H1 (cell line): ENCODE measurements around the gene GOLIM4. TPM values are rescaled to one million over a fixed set of nuclear protein-coding genes. Genes with fewer than 3 reads are reported as not detected.

Source experiments
- CTCF ChIA-PET: fragments of 300-600 bp; sonication (Branson Sonifier 250); formaldehyde crosslinking; loops from one replicate; lab custom pipeline; 2021; ENCODE audit not compliant: partially characterized antibody; lab: Charles Lee
- POLR2A ChIA-PET: fragments of 300-600 bp; sonication (Branson Sonifier 250); formaldehyde crosslinking; loops from one replicate; lab custom pipeline; 2021; ENCODE audit warnings: inconsistent platforms; ENCODE audit not compliant: partially characterized antibody; lab: Charles Lee
- DNase-seq, 2 experiments: peaks; one replicate each; pipeline versions ENCODE4 v3.0.0 to v3.0.0-alpha.2; 2010 to 2022; ENCODE audit warnings: low spot score in 2 of 2, low read depth in 1 of 2, mixed read lengths in 1 of 2
- FAIRE-seq: peaks from 2 replicates; lab custom pipeline; 2011; peaks lifted over from hg19 to GRCh38; lab: Jason Lieb, UNC
- H2AFZ ChIP-seq: 2 replicates; pipeline ENCODE4 v1.8.1; 2012; ENCODE audit warnings: low read length, inconsistent platforms
- H2AK5ac ChIP-seq: 2 replicates; pipeline ENCODE4 v1.6.1; 2013; ENCODE audit warnings: low read depth, low read length
- H2BK120ac ChIP-seq: replicated peaks from 2 replicates; pipeline ENCODE3; 2013; ENCODE audit warnings: low read depth, low read length, inconsistent platforms
- H2BK12ac ChIP-seq: 2 replicates; pipeline ENCODE4 v1.6.1; 2013; ENCODE audit warnings: low read depth, low read length
- H2BK15ac ChIP-seq: 2 replicates; pipeline ENCODE4 v1.6.1; 2013; ENCODE audit warnings: low read length
- H2BK20ac ChIP-seq: 2 replicates; pipeline ENCODE4 v1.6.1; 2013; ENCODE audit warnings: low read length
- H2BK5ac ChIP-seq: 2 replicates; pipeline ENCODE4 v1.6.1; 2013; ENCODE audit warnings: low read depth, low read length
- H3K14ac ChIP-seq: 2 replicates; pipeline ENCODE4 v1.6.1; 2013; ENCODE audit warnings: inconsistent platforms; ENCODE audit not compliant: insufficient read length
- H3K18ac ChIP-seq: 2 replicates; pipeline ENCODE4 v1.6.1; 2013; ENCODE audit warnings: low read length; ENCODE audit errors: extremely low read depth
- H3K23ac ChIP-seq: 2 replicates; pipeline ENCODE4 v1.6.1; 2013; ENCODE audit warnings: inconsistent platforms; ENCODE audit not compliant: insufficient read length
- H3K23me2 ChIP-seq: 2 replicates; pipeline ENCODE4 v1.6.1; 2013; ENCODE audit warnings: low read depth, low read length
- H3K27ac ChIP-seq: 2 replicates; pipeline ENCODE4 v1.6.1; 2011; ENCODE audit warnings: low read depth, low read length, inconsistent platforms
- H3K27me3 ChIP-seq, 4 experiments: replicated peaks in 1 of 4; 1 replicate in 1 of 4; 2 replicates in 3 of 4; pipeline versions ENCODE4 v1.6.1 to v1.8.1; 2011 to 2013; ENCODE audit warnings: low read length in 3 of 4, mild to moderate bottlenecking in 3 of 4, inconsistent platforms in 2 of 4, mixed read lengths in 2 of 4, moderate library complexity in 1 of 4; ENCODE audit not compliant: control insufficient read depth in 3 of 4, insufficient read depth in 3 of 4; ENCODE audit errors: extremely low read depth in 1 of 4
- H3K36me3 ChIP-seq, 4 experiments: 2 replicates each; pipeline versions ENCODE4 v1.6.1 to v1.8.1; 2011 to 2013; ENCODE audit warnings: mild to moderate bottlenecking in 4 of 4, low read length in 3 of 4, moderate library complexity in 2 of 4, control low read depth in 1 of 4, inconsistent platforms in 1 of 4; ENCODE audit not compliant: insufficient read depth in 4 of 4, control insufficient read depth in 2 of 4
- H3K4ac ChIP-seq: replicated peaks from 2 replicates; pipeline ENCODE3; 2013; ENCODE audit warnings: low read length, low read depth, mixed read lengths, inconsistent platforms; ENCODE audit not compliant: insufficient read length
- H3K4me1 ChIP-seq, 4 experiments: replicated peaks in 1 of 4; 1 replicate in 1 of 4; 2 replicates in 3 of 4; pipeline versions ENCODE4 v1.6.1 to v1.8.1; 2011 to 2013; ENCODE audit warnings: low read length in 3 of 4, inconsistent platforms in 2 of 4, mixed read lengths in 1 of 4; ENCODE audit not compliant: insufficient read depth in 4 of 4, control insufficient read depth in 3 of 4
- H3K4me2 ChIP-seq, 2 experiments: 2 replicates each; pipeline versions ENCODE4 v1.6.1 to v1.8.1; 2011 to 2013; ENCODE audit warnings: low read depth in 2 of 2, low read length in 2 of 2, control low read depth in 1 of 2, inconsistent platforms in 1 of 2, mild to moderate bottlenecking in 1 of 2; ENCODE audit not compliant: insufficient read depth in 1 of 2
- H3K4me3 ChIP-seq, 4 experiments: fragments of 200-600, 300-600 bp in 1 of 4; sonication (generic), shearing (Covaris generic), sonication (Bioruptor Twin) in 1 of 4; 2 replicates each; pipeline versions ENCODE4 v1.5.1 to v1.8.1; 2011 to 2016; ENCODE audit warnings: low read length in 4 of 4, low read depth in 3 of 4, control low read depth in 2 of 4, inconsistent platforms in 2 of 4, mild to moderate bottlenecking in 2 of 4, mixed read lengths in 1 of 4, moderate library complexity in 1 of 4; ENCODE audit not compliant: insufficient read depth in 2 of 4; ENCODE audit errors: extremely low read depth in 1 of 4
- H3K56ac ChIP-seq: replicated peaks from 2 replicates; pipeline ENCODE3; 2013; ENCODE audit warnings: low read depth, mild to moderate bottlenecking, mixed read lengths, low read length, inconsistent platforms; ENCODE audit not compliant: insufficient read length
- H3K79me1 ChIP-seq: 2 replicates; pipeline ENCODE4 v1.6.1; 2013; ENCODE audit warnings: low read depth, low read length, control low read depth
- H3K79me2 ChIP-seq, 2 experiments: 2 replicates each; pipeline versions ENCODE4 v1.6.1 to v1.8.1; 2012 to 2013; ENCODE audit warnings: low read length in 2 of 2, mild to moderate bottlenecking in 2 of 2, inconsistent platforms in 1 of 2; ENCODE audit not compliant: insufficient read depth in 2 of 2, control insufficient read depth in 1 of 2
- H3K9ac ChIP-seq, 4 experiments: replicated peaks in 1 of 4; 1 replicate in 1 of 4; 2 replicates in 3 of 4; pipeline versions ENCODE4 v1.6.1 to v1.8.1; 2011 to 2013; ENCODE audit warnings: low read depth in 3 of 4, low read length in 3 of 4, control low read depth in 2 of 4, mild to moderate bottlenecking in 2 of 4, moderate library complexity in 2 of 4, inconsistent platforms in 1 of 4; ENCODE audit errors: extremely low read depth in 1 of 4
- H3K9me3 ChIP-seq, 2 experiments: 2 replicates each; pipeline versions ENCODE4 v1.6.1 to v1.8.1; 2012 to 2013; ENCODE audit warnings: mild to moderate bottlenecking in 2 of 2, moderate library complexity in 2 of 2, control low read depth in 1 of 2, inconsistent platforms in 1 of 2, low read depth in 1 of 2, low read length in 1 of 2, mixed read lengths in 1 of 2; ENCODE audit not compliant: insufficient read depth in 2 of 2
- H4K20me1 ChIP-seq, 2 experiments: replicated peaks in 1 of 2; 2 replicates each; pipeline versions ENCODE3 to v1.8.1; 2011 to 2013; ENCODE audit warnings: inconsistent platforms in 2 of 2, low read length in 2 of 2, mild to moderate bottlenecking in 1 of 2; ENCODE audit not compliant: insufficient read depth in 2 of 2, control insufficient read depth in 1 of 2
- H4K5ac ChIP-seq: 2 replicates; pipeline ENCODE4 v1.6.1; 2013; ENCODE audit warnings: low read length, low read depth, mixed read lengths, inconsistent platforms; ENCODE audit not compliant: insufficient read length
- H4K8ac ChIP-seq: 2 replicates; pipeline ENCODE4 v1.8.0; 2013; ENCODE audit warnings: mild to moderate bottlenecking, moderate library complexity, low read length, inconsistent platforms; ENCODE audit not compliant: insufficient read depth; ENCODE audit errors: extremely low read depth
- H4K91ac ChIP-seq: replicated peaks from 2 replicates; pipeline ENCODE3; 2013; ENCODE audit warnings: low read length, mixed read lengths, inconsistent platforms; ENCODE audit not compliant: insufficient read length
- ATF3 ChIP-seq: IDR thresholded peaks from 2 replicates; pipeline ENCODE4 v1.6.1; 2011; ENCODE audit warnings: low read depth, mild to moderate bottlenecking, low read length; ENCODE audit not compliant: insufficient read depth
- BCL11A ChIP-seq, 2 experiments: IDR thresholded peaks; one replicate each; pipeline ENCODE4 v1.6.1; 2011; ENCODE audit warnings: low read depth in 2 of 2, low read length in 2 of 2, mild to moderate bottlenecking in 2 of 2
- BRCA1 ChIP-seq: IDR thresholded peaks from 2 replicates; pipeline ENCODE4 v1.6.1; 2012; ENCODE audit warnings: low read depth, low read length, improper control_type of control experiment
- CBX5 ChIP-seq: fragments of 300-800, 300-1000 bp; sonication (generic); IDR thresholded peaks from 2 replicates; pipeline ENCODE4 v1.7.1; 2016; ENCODE audit warnings: antibody characterized with exemption, low read length, low read depth
- NANOG ChIP-seq: IDR thresholded peaks from 2 replicates; pipeline ENCODE4 v1.6.1; 2011; ENCODE audit warnings: low read length, low read depth, mild to moderate bottlenecking, inconsistent platforms; ENCODE audit not compliant: insufficient read depth, poor library complexity, severe bottlenecking
- PHF8 ChIP-seq: fragments of 200-600 bp; sonication (generic); conservative IDR thresholded peaks from 2 replicates; pipeline ENCODE4 v1.7.1; 2012; ENCODE audit warnings: low read depth, mild to moderate bottlenecking, inconsistent platforms, low read length, moderate library complexity
- POLR2AphosphoS5 ChIP-seq: IDR thresholded peaks from 2 replicates; pipeline ENCODE4 v1.6.1; 2011; ENCODE audit warnings: low read depth, low read length
- RAD21 ChIP-seq, 2 experiments: IDR thresholded peaks in 1 of 2; conservative IDR thresholded peaks in 1 of 2; 2 replicates each; pipeline ENCODE4 v1.6.1; 2011; ENCODE audit warnings: low read depth in 2 of 2, low read length in 2 of 2, improper control_type of control experiment in 1 of 2, inconsistent platforms in 1 of 2, mild to moderate bottlenecking in 1 of 2, moderate library complexity in 1 of 2
- RFX5 ChIP-seq: IDR thresholded peaks from 2 replicates; pipeline ENCODE4 v1.6.1; 2011; ENCODE audit warnings: low read depth, low read length, improper control_type of control experiment, borderline replicate concordance
- SP2 ChIP-seq: IDR thresholded peaks from 2 replicates; pipeline ENCODE4 v1.6.1; 2012; ENCODE audit warnings: mild to moderate bottlenecking, low read length, inconsistent platforms
- TBP ChIP-seq: IDR thresholded peaks from 2 replicates; pipeline ENCODE4 v1.6.1; 2011; ENCODE audit warnings: low read depth, low read length, improper control_type of control experiment
- polyA plus RNA-seq, 7 experiments: library from polyadenylated mRNA; depleted of rRNA in 3 of 7; stranded (reverse) in 5 of 7; unstranded in 2 of 7; fragments of >200 nt in 5 of 7; fragments of 200-250 nt in 2 of 7; gene quantifications; 1 replicate in 5 of 7; 2 replicates in 1 of 7; 4 replicates in 1 of 7; pipeline versions ENCODE4 v1.2.1 to v1.2.3, GENCODE V29; 2011 to 2013; ENCODE audit warnings: missing spikeins in 2 of 7, mixed read lengths in 2 of 7
- total RNA-seq: library from RNA; stranded (reverse); fragmentation: NEBNext Ultra II Directional; extraction: Animal tissue kit (Norgen Biotek cat#: 25700); gene quantifications from 2 replicates; pipeline ENCODE4 v1.2.1, GENCODE V29; 2021

GOLIM4 gene
- total and polyA plus RNA-seq, 2 of the 8 experiments (the other 6 are each of a cell fraction or from before 2014, with no cell fraction given): 5.6 to 29.7 TPM

GRCh38 chr3:168065569-168065968 is 30.2 kb downstream of the GOLIM4 start:
- ChIA-PET POLR2A (no interaction called here), CTCF (interaction anchor here (0.9 to 1.8 kb wide), 6 partner anchors 8 to 138 kb away, joined by 3 to 7 read pairs (median 4); no protein-coding TSS in a partner anchor)
- Histone ChIP-seq H3K4ac (no peak overlapping the region), H4K20me1 (no peaks in the 10 kb centered on the region), H3K27me3 (no peaks in the 10 kb centered on the region), H2BK5ac (no peak overlapping the region), H2BK20ac (no peak overlapping the region), H2AK5ac (no peak overlapping the region), H3K79me1 (no peaks in the 10 kb centered on the region), H4K5ac (no peak overlapping the region), H2BK15ac (no peak overlapping the region), H3K4me3 (no peak overlapping the region), H4K8ac (no peak overlapping the region), H3K18ac (no peak overlapping the region), H3K9ac (no peak overlapping the region), H3K36me3 (no peaks in the 10 kb centered on the region), H3K79me2 (0 out of 4 replicates have a peak, but pooled peaks cover 0 to 4% of the 10 kb centered on the region in 2 experiments), H3K23ac (no peak overlapping the region), H3K27ac (no peak overlapping the region), H3K23me2 (no peaks in the 10 kb centered on the region), H2BK120ac (no peak overlapping the region), H3K14ac (no peak overlapping the region), H3K4me2 (no peak overlapping the region), H2AFZ (no peak overlapping the region), H4K91ac (no peak overlapping the region), H3K9me3 (no peaks in the 10 kb centered on the region), H3K56ac (no peak overlapping the region), H2BK12ac (no peak overlapping the region), H3K4me1 (no peaks in the 10 kb centered on the region)
- no peak for FAIRE-seq
- no peak for DNase-seq
- no peak for TF ChIP-seq BCL11A (IDR thresholded peaks at IDR 0.05; ENCODE audit: low read depth in 2 of 2, low read length in 2 of 2)
- no peak for TF ChIP-seq NANOG
- TF ChIP-seq POLR2AphosphoS5: no peak
- TF ChIP-seq TBP: no peak
- TF ChIP-seq CBX5: no peak
- TF ChIP-seq RFX5: no peak
- no peak for TF ChIP-seq SP2
- TF ChIP-seq ATF3: no peak
- no peak for TF ChIP-seq BRCA1
- TF ChIP-seq PHF8: no peak
- no peak for TF ChIP-seq RAD21 (IDR thresholded peaks at IDR 0.05 in 1 of 2, conservative IDR thresholded peaks at IDR 0.05 in 1 of 2; ENCODE audit: low read depth in 2 of 2, low read length in 2 of 2)
